HEK293T (cell line): ENCODE results near the gene TNRC18.
"Not testable (repeated sequence)": the region's sequence is repeated elsewhere in the genome, so short reads cannot be mapped to it uniquely, and the experiment has no call there.

Source experiments
- ARNT ChIP-seq: fragments of 450-650 bp; IDR thresholded peaks from 2 replicates; pipeline ENCODE4 v1.6.1; 2017; ENCODE audit warnings: mild to moderate bottlenecking
- BHLHE40 ChIP-seq: fragments of 450-650 bp; IDR thresholded peaks from 2 replicates; pipeline ENCODE4 v1.6.1; 2016; ENCODE audit warnings: mild to moderate bottlenecking, moderate library complexity, borderline replicate concordance
- CTBP1 ChIP-seq: fragments of 450-650 bp; IDR thresholded peaks from 2 replicates; pipeline ENCODE4 v1.6.1; 2016; ENCODE audit warnings: borderline replicate concordance
- FOXK2 ChIP-seq: fragments of 450-650 bp; IDR thresholded peaks from 2 replicates; pipeline ENCODE4 v1.6.1; 2016; ENCODE audit warnings: mild to moderate bottlenecking
- FOXM1 ChIP-seq: fragments of 450-650 bp; IDR thresholded peaks from 2 replicates; pipeline ENCODE4 v1.6.1; 2017; ENCODE audit warnings: mild to moderate bottlenecking, borderline replicate concordance
- HDGF ChIP-seq: fragments of 450-650 bp; IDR thresholded peaks from 2 replicates; pipeline ENCODE4 v1.6.1; 2017; ENCODE audit warnings: antibody characterized with exemption, borderline replicate concordance
- SP1 ChIP-seq: fragments of 450-650 bp; IDR thresholded peaks from 2 replicates; pipeline ENCODE4 v1.6.1; 2017
- SUZ12 ChIP-seq: fragments of 450-650 bp; IDR thresholded peaks from 2 replicates; pipeline ENCODE4 v1.6.1; 2016; ENCODE audit warnings: mild to moderate bottlenecking
- TARDBP ChIP-seq: fragments of 450-650 bp; IDR thresholded peaks from 2 replicates; pipeline ENCODE4 v1.6.1; 2016
- ZNF384 ChIP-seq: fragments of 450-650 bp; IDR thresholded peaks from 2 replicates; pipeline ENCODE4 v1.6.1; 2016

- not testable (repeated sequence) for TF ChIP-seq BHLHE40, SP1, FOXK2, SUZ12, FOXM1, HDGF, ARNT, TARDBP, CTBP1
- peak; percentile 33; the same call in 1 of the 2 replicates for TF ChIP-seq ZNF384
Observed at GRCh38 chr7:5365976-5366625, 57.5 kb downstream of the TNRC18 start.
